HEK293 (cell line): ENCODE measurements around the gene ABCF1.
"Not testable (repeated sequence)": the region's sequence is repeated elsewhere in the genome, so short reads cannot be mapped to it uniquely, and the experiment has no call there.

Experiments used
- CTCF ChIA-PET: fragments of 350-600 bp; formaldehyde crosslinking; extraction: SDS; loops from one replicate; lab custom pipeline; 2021; ENCODE audit warnings: antibody characterized with exemption; lab: Yijun Ruan, JAX
- POLR2A ChIA-PET: fragments of 300-600 bp; formaldehyde crosslinking; extraction: SDS; loops from one replicate; lab custom pipeline; 2020; ENCODE audit warnings: antibody characterized with exemption, inconsistent platforms; lab: Yijun Ruan, JAX
- H3K27ac ChIP-seq: fragments of 200-500 bp; sonication (Bioruptor generic); 2 replicates; pipeline ENCODE4 v1.5.1; 2014; ENCODE audit warnings: low read depth, low read length, control low read depth, inconsistent platforms; ENCODE audit errors: extremely low read depth
- H3K36me3 ChIP-seq, 2 experiments: fragments of 200-500 bp in 1 of 2; sonication (Bioruptor generic) in 1 of 2; 1 replicate in 1 of 2; 2 replicates in 1 of 2; pipeline ENCODE4 v1.5.1; 2014 to 2017; ENCODE audit warnings: inconsistent platforms in 2 of 2, low read length in 2 of 2; ENCODE audit not compliant: control insufficient read depth in 2 of 2, insufficient read depth in 1 of 2
- H3K4me1 ChIP-seq: fragments of 200-500 bp; sonication (Bioruptor generic); 2 replicates; pipeline ENCODE4 v1.5.1; 2014; ENCODE audit warnings: mild to moderate bottlenecking, low read length, inconsistent platforms; ENCODE audit not compliant: control insufficient read depth, insufficient read depth
- H3K4me3 ChIP-seq: 2 replicates; pipeline ENCODE4 v1.5.1; 2011; ENCODE audit warnings: low read depth, mild to moderate bottlenecking, control low read depth, low read length, moderate library complexity
- H3K9me3 ChIP-seq: fragments of 200-500 bp; sonication (Bioruptor generic); 2 replicates; pipeline ENCODE4 v1.5.1; 2014; ENCODE audit warnings: low read depth, low read length, inconsistent platforms; ENCODE audit not compliant: control insufficient read depth, insufficient read depth
- BCL11A ChIP-seq: fragments of 450-650 bp; formaldehyde crosslinking; IDR thresholded peaks from 2 replicates; pipeline ENCODE4 v1.5.1; 2016; ENCODE audit warnings: low read depth, missing biosample characterization, missing genetic modification characterization
- EGR2 ChIP-seq: fragments of 450-650 bp; formaldehyde crosslinking; IDR thresholded peaks from 2 replicates; pipeline ENCODE4 v1.5.1; 2016; ENCODE audit warnings: low read depth, missing biosample characterization, missing genetic modification characterization
- IKZF3 ChIP-seq: fragments of 450-650 bp; IDR thresholded peaks from 2 replicates; pipeline ENCODE4 v1.5.0; 2018; ENCODE audit warnings: missing biosample characterization, mild to moderate bottlenecking, missing genetic modification characterization, moderate library complexity
- RBAK ChIP-seq: fragments of 450-650 bp; formaldehyde crosslinking; IDR thresholded peaks from 2 replicates; pipeline ENCODE4 v1.5.1; 2016; ENCODE audit warnings: missing biosample characterization, missing genetic modification characterization
- SP7 ChIP-seq: fragments of 450-650 bp; formaldehyde crosslinking; IDR thresholded peaks from 2 replicates; pipeline ENCODE4 v1.5.1; 2016; ENCODE audit warnings: missing biosample characterization, missing genetic modification characterization
- ZBTB17 ChIP-seq: fragments of 450-650 bp; formaldehyde crosslinking; IDR thresholded peaks from 2 replicates; pipeline ENCODE4 v1.5.1; 2016; ENCODE audit warnings: missing biosample characterization, missing genetic modification characterization
- ZBTB20 ChIP-seq: fragments of 450-650 bp; formaldehyde crosslinking; IDR thresholded peaks from 2 replicates; pipeline ENCODE4 v1.5.1; 2016; ENCODE audit warnings: missing biosample characterization, missing genetic modification characterization
- ZFHX2 ChIP-seq: fragments of 450-650 bp; formaldehyde crosslinking; conservative IDR thresholded peaks from 2 replicates; pipeline ENCODE4 v1.5.1; 2016; ENCODE audit warnings: missing biosample characterization, missing genetic modification characterization
- ZFP37 ChIP-seq: fragments of 450-650 bp; formaldehyde crosslinking; IDR thresholded peaks from 2 replicates; pipeline ENCODE4 v1.5.1; 2016; ENCODE audit warnings: missing biosample characterization, missing genetic modification characterization
- ZNF121 ChIP-seq: fragments of 450-650 bp; formaldehyde crosslinking; IDR thresholded peaks from 2 replicates; pipeline ENCODE4 v1.5.1; 2016; ENCODE audit warnings: missing biosample characterization, missing genetic modification characterization
- ZNF2 ChIP-seq: fragments of 450-650 bp; formaldehyde crosslinking; IDR thresholded peaks from 2 replicates; pipeline ENCODE4 v1.5.1; 2016; ENCODE audit warnings: missing biosample characterization, missing genetic modification characterization
- ZNF366 ChIP-seq: fragments of 450-650 bp; formaldehyde crosslinking; conservative IDR thresholded peaks from 2 replicates; pipeline ENCODE4 v1.5.1; 2016; ENCODE audit warnings: missing biosample characterization, missing genetic modification characterization
- ZNF394 ChIP-seq: fragments of 450-650 bp; formaldehyde crosslinking; IDR thresholded peaks from 2 replicates; pipeline ENCODE4 v1.5.1; 2016; ENCODE audit warnings: missing biosample characterization, missing genetic modification characterization, mild to moderate bottlenecking, moderate library complexity, borderline replicate concordance
- ZNF600 ChIP-seq: fragments of 450-650 bp; formaldehyde crosslinking; IDR thresholded peaks from 2 replicates; pipeline ENCODE4 v1.5.1; 2016; ENCODE audit warnings: missing biosample characterization, missing genetic modification characterization
- ZNF639 ChIP-seq: fragments of 450-650 bp; formaldehyde crosslinking; IDR thresholded peaks from 2 replicates; pipeline ENCODE4 v1.5.1; 2016; ENCODE audit warnings: missing biosample characterization, missing genetic modification characterization
- ZNF654 ChIP-seq: fragments of 450-650 bp; formaldehyde crosslinking; IDR thresholded peaks from 2 replicates; pipeline ENCODE4 v1.5.1; 2016; ENCODE audit warnings: low read depth, missing biosample characterization, missing genetic modification characterization
- TF ChIP-seq, protein P1 (sequence below): fragments of 450-650 bp; formaldehyde crosslinking; IDR thresholded peaks from 2 replicates; pipeline ENCODE4 v1.5.1; 2016; ENCODE audit warnings: missing biosample characterization, missing genetic modification characterization
- TF ChIP-seq, protein P2 (sequence below): fragments of 450-650 bp; formaldehyde crosslinking; IDR thresholded peaks from 2 replicates; pipeline ENCODE4 v1.5.1; 2016; ENCODE audit warnings: missing biosample characterization, missing genetic modification characterization
- TF ChIP-seq, protein P3 (sequence below): fragments of 450-650 bp; formaldehyde crosslinking; IDR thresholded peaks from 2 replicates; pipeline ENCODE4 v1.5.1; 2016; ENCODE audit warnings: missing biosample characterization, missing genetic modification characterization

Gene ABCF1

DNA sequence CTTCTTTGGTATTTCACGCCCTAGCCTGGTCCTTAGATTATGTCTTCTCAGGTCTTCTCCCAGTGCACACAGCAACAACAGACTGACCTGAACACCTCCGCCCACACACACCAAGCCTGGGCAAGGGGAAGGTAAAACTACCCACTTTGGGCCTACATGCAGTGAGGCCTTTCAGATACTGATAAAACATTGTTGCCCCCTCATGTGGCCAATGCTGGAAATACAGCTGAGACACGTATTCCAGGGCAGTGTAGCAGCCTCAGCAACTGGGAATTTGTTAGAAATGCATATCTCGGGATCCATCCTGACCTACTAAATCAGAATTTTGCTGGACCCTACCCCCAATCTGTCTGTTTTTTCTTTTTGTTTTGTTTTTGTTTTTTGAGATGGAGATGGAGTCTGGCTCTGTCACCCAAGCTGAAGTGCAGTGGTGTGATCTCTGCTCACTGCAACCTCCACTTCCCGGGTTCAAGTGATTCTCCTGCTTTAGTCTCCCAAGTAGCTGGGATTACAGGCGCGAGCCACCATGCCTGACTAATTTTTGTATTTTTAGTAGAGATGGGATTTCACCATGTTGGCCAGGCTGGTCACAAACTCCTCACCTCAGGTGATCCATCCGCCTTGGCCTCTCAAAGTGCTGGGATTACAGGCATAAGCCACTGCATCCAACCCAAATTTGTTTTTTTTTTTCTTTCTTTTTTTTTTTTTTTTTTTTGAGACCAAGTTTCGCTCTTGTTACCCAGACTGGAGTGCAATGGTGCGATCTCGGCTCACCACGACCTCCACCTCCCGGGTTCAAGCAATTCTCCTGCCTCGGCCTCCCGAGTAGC, 26.3 kb downstream of the ABCF1 start:
- not testable (repeated sequence) for H3K4me1 ChIP-seq, H3K27ac ChIP-seq, H3K9me3 ChIP-seq, H3K4me3 ChIP-seq
- H3K36me3 ChIP-seq: peaks cover 33 to 54% of the 10 kb centered on the region in 2 experiments
- POLR2A ChIA-PET: interaction anchor here (0.6 to 14.9 kb wide), 18 partner anchors 8 to 133 kb away, joined by 3 to 197 read pairs (median 6); partner anchors contain the start of genes ABCF1, GNL1, MRPS18B and PPP1R10
- CTCF ChIA-PET: interaction anchor here (0.6 to 9.8 kb wide), 39 partner anchors 10 to 1004 kb away, joined by 3 to 121 read pairs (median 5); partner anchors contain the start of genes C6orf136, DHX16 and VARS2
- TF ChIP-seq ZFHX2 (tag by site-specific recombination): peak; percentile 86
- TF ChIP-seq ZFP37 (tag by site-specific recombination): peak; percentile 47; the same call in 1 of the 2 replicates
- peak; percentile 81 for TF ChIP-seq EGR2 (tag by site-specific recombination)
- peak; percentile 71 for TF ChIP-seq ZNF654
- TF ChIP-seq, protein P1, sequence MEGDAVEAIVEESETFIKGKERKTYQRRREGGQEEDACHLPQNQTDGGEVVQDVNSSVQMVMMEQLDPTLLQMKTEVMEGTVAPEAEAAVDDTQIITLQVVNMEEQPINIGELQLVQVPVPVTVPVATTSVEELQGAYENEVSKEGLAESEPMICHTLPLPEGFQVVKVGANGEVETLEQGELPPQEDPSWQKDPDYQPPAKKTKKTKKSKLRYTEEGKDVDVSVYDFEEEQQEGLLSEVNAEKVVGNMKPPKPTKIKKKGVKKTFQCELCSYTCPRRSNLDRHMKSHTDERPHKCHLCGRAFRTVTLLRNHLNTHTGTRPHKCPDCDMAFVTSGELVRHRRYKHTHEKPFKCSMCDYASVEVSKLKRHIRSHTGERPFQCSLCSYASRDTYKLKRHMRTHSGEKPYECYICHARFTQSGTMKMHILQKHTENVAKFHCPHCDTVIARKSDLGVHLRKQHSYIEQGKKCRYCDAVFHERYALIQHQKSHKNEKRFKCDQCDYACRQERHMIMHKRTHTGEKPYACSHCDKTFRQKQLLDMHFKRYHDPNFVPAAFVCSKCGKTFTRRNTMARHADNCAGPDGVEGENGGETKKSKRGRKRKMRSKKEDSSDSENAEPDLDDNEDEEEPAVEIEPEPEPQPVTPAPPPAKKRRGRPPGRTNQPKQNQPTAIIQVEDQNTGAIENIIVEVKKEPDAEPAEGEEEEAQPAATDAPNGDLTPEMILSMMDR (tag by site-specific recombination): peak; percentile 65
- peak; percentile 42; the same call in 1 of the 2 replicates for TF ChIP-seq ZNF639 (tag by site-specific recombination)
- TF ChIP-seq, protein P2, sequence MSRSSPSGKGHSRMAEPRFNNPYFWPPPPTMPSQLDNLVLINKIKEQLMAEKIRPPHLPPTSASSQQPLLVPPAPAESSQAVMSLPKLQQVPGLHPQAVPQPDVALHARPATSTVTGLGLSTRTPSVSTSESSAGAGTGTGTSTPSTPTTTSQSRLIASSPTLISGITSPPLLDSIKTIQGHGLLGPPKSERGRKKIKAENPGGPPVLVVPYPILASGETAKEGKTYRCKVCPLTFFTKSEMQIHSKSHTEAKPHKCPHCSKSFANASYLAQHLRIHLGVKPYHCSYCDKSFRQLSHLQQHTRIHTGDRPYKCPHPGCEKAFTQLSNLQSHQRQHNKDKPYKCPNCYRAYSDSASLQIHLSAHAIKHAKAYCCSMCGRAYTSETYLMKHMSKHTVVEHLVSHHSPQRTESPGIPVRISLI (tag by site-specific recombination): peak; percentile 83
- TF ChIP-seq ZBTB20 (tag by site-specific recombination): peak; percentile 45
- TF ChIP-seq SP7 (tag by site-specific recombination): peak; percentile 32; the same call in 1 of the 2 replicates
- TF ChIP-seq IKZF3 (tag by site-specific recombination): peak; percentile 34; the same call in 1 of the 2 replicates
- peak; percentile 55; the same call in 1 of the 2 replicates for TF ChIP-seq ZBTB17 (tag by site-specific recombination)
- TF ChIP-seq ZNF600: peak; percentile 72; the same call in 1 of the 2 replicates
- TF ChIP-seq ZNF2 (tag by site-specific recombination): peak; percentile 62

DNA sequence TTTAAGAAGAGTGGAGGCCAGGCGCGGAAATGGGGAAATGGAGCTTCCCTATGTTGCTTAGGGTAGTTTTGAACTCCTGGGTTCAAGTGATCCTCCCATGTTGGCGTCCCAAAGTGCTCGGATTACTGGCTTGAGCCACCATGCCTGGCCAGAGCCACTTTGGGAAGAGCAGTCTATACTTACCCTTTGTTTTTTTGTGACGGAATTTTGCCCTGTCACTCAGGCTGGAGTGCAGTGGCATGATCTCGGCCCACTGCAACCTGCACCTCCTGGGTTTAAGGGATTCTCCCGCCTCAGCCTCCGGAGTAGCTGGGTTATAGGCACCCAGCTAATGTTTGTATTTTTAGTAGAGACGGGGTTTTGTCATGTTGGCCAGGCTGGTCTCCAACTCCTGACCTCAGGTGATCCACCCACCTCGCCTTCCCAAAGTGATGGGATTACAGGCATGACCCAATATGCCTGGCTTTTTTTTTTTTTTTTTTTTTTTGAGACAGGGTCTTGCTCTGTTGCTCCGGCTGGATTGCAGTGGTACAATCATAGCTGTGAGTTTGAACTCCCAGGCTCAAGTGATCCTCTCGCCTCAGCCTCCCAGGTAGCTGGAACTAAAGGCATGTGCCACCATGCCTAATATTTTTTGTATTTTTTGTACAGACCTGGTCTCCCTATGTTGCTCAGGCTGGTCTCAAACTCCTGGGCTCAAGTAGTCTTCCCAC, 27.8 kb downstream of the ABCF1 start:
- POLR2A ChIA-PET: interaction anchor here (0.6 to 14.9 kb wide), 11 partner anchors 12 to 132 kb away, joined by 3 to 197 read pairs (median 4); partner anchors contain the start of genes ABCF1, MRPS18B and PPP1R10
- CTCF ChIA-PET: interaction anchor here (0.6 to 9.8 kb wide), 13 partner anchors 11 to 488 kb away, joined by 3 to 121 read pairs (median 19); no protein-coding TSS in a partner anchor
- Histone ChIP-seq H3K36me3 (peaks cover 35 to 57% of the 10 kb centered on the region in 2 experiments), H3K9me3 (no peaks in the 10 kb centered on the region), H3K4me1 (no peaks in the 10 kb centered on the region), H3K4me3 (no peak overlapping the region), H3K27ac (0 out of 2 replicates have a peak overlapping the region, but pooled peaks have one; percentile 2)
- TF ChIP-seq ZNF121 (tag by site-specific recombination) (peak; percentile 38; the same call in 1 of the 2 replicates), ZNF366 (tag by site-specific recombination) (no peak), RBAK (no peak), ZNF394 (tag by site-specific recombination) (peak; percentile 73; the same call in 1 of the 2 replicates), IKZF3 (tag by site-specific recombination) (peak; percentile 52; the same call in 1 of the 2 replicates), BCL11A (tag by site-specific recombination) (no peak), ZNF600 (peak; percentile 96)
- TF ChIP-seq, protein P3, sequence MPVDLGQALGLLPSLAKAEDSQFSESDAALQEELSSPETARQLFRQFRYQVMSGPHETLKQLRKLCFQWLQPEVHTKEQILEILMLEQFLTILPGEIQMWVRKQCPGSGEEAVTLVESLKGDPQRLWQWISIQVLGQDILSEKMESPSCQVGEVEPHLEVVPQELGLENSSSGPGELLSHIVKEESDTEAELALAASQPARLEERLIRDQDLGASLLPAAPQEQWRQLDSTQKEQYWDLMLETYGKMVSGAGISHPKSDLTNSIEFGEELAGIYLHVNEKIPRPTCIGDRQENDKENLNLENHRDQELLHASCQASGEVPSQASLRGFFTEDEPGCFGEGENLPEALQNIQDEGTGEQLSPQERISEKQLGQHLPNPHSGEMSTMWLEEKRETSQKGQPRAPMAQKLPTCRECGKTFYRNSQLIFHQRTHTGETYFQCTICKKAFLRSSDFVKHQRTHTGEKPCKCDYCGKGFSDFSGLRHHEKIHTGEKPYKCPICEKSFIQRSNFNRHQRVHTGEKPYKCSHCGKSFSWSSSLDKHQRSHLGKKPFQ: no peak
- TF ChIP-seq, protein P2 (tag by site-specific recombination): peak; percentile 84
